IPS DF 4.7 (cell line): ENCODE data around the gene RMND1.
"Not testable (repeated sequence)": the region's sequence is repeated elsewhere in the genome, so short reads cannot be mapped to it uniquely, and the experiment has no call there.

ENCODE experiments used
- DNase-seq: peaks from one replicate; pipeline ENCODE4 v3.0.0-alpha.2; 2013; ENCODE audit warnings: low spot score; ENCODE audit errors: extremely low read depth

RMND1 gene

GRCh38 chr6:151451950-151452749 is at the start of gene RMND1:
Gene RMND1, minus strand, starts transcription at chr6:151452126. Its CDS starts 6,315 bp downstream, at chr6:151445811.
- peak; percentile 97 for DNase-seq

- no peak for DNase-seq
Observed at GRCh38 chr6:151499551-151499950, 47.6 kb upstream of the RMND1 start.

GRCh38 chr6:151498327-151498726 is 46.4 kb upstream of the RMND1 start:
- DNase-seq, result no peak

- no peak for DNase-seq
Observed at GRCh38 chr6:151497905-151498304, 46.0 kb upstream of the RMND1 start.

- DNase-seq, result no peak
Observed at GRCh38 chr6:151495380-151495779, 43.5 kb upstream of the RMND1 start.

- no peak for DNase-seq
Observed at GRCh38 chr6:151494936-151495320, 43.0 kb upstream of the RMND1 start.

- DNase-seq, result no peak
Observed at GRCh38 chr6:151494235-151494935, 42.5 kb upstream of the RMND1 start.

- DNase-seq, result no peak
Observed at GRCh38 chr6:151493804-151494234, 41.9 kb upstream of the RMND1 start, which contains the start of gene CCDC170. Gene CCDC170, plus strand, starts transcription at chr6:151494017. Its CDS starts 112 bp downstream, at chr6:151494129.

- no peak for DNase-seq
Observed at GRCh38 chr6:151493161-151493803, 41.4 kb upstream of the RMND1 start.

- DNase-seq, result no peak
Observed at GRCh38 chr6:151490996-151491395, 39.1 kb upstream of the RMND1 start.

- no peak for DNase-seq
Observed at GRCh38 chr6:151488226-151488625, 36.3 kb upstream of the RMND1 start.

GRCh38 chr6:151483994-151484393 is 32.1 kb upstream of the RMND1 start:
- no peak for DNase-seq

GRCh38 chr6:151482290-151482689 is 30.4 kb upstream of the RMND1 start:
- no peak for DNase-seq

GRCh38 chr6:151481786-151482185 is 29.9 kb upstream of the RMND1 start:
- DNase-seq, result no peak

- DNase-seq, result no peak
Observed at GRCh38 chr6:151478670-151479069, 26.7 kb upstream of the RMND1 start.

- no peak for DNase-seq
Observed at GRCh38 chr6:151477726-151478125, 25.8 kb upstream of the RMND1 start.

- no peak for DNase-seq
Observed at GRCh38 chr6:151475653-151476523, 24.0 kb upstream of the RMND1 start.

GRCh38 chr6:151464702-151465101 is 12.8 kb upstream of the RMND1 start:
- no peak for DNase-seq

- no peak for DNase-seq
Observed at GRCh38 chr6:151461673-151462072, 9.7 kb upstream of the RMND1 start.

- DNase-seq, result not testable (repeated sequence)
Observed at GRCh38 chr6:151455751-151456398, 3.9 kb upstream of the RMND1 start.
